IMR-90 (cell line): ENCODE results near the gene MAB21L4. TPM values are rescaled to one million over a fixed set of nuclear protein-coding genes. Genes with fewer than 3 reads are reported as not detected.

Experiments
- ATAC-seq: fragments of 200-7000 bp; cut with Tn5 transposase; 2 replicates; pipeline ENCODE4 v1.9.1; 2020; ENCODE audit warnings: low read depth, mild to moderate bottlenecking, moderate library complexity
- BruUV-seq: library from RNA; stranded (reverse); fragments of 400-500 nt; replicated peaks from 2 replicates; lab custom pipeline; 2021; lab: Mats Ljungman, UMichigan
- CTCF ChIA-PET: fragments of 300-600 bp; formaldehyde crosslinking; extraction: SDS; loops from one replicate; lab custom pipeline; 2021; ENCODE audit warnings: antibody characterized with exemption; lab: Yijun Ruan, JAX
- POLR2A ChIA-PET: fragments of 300-600 bp; sonication (Branson Sonifier 250); formaldehyde crosslinking; loops from one replicate; lab custom pipeline; 2022; ENCODE audit warnings: antibody characterized with exemption; ENCODE audit not compliant: unreplicated experiment; lab: Charles Lee
- DNase-seq: peaks from one replicate; pipeline ENCODE4 v3.0.0; 2013
- H2AFZ ChIP-seq: replicated peaks from 2 replicates; pipeline ENCODE3; 2013; ENCODE audit warnings: low read length, mild to moderate bottlenecking; ENCODE audit not compliant: poor library complexity
- H2AK5ac ChIP-seq: 2 replicates; pipeline ENCODE4 v1.6.1; 2013; ENCODE audit warnings: low read depth, low read length, inconsistent platforms
- H2AK9ac ChIP-seq: replicated peaks from 2 replicates; pipeline ENCODE3; 2013; ENCODE audit warnings: mild to moderate bottlenecking, low read depth, low read length, moderate library complexity; ENCODE audit not compliant: poor library complexity
- H2BK120ac ChIP-seq: 2 replicates; pipeline ENCODE4 v1.6.1; 2013; ENCODE audit warnings: low read depth, low read length, inconsistent platforms
- H2BK15ac ChIP-seq: 3 replicates; pipeline ENCODE4 v1.6.1; 2013; ENCODE audit warnings: low read depth, low read length, inconsistent platforms
- H2BK20ac ChIP-seq: 2 replicates; pipeline ENCODE4 v1.6.1; 2013; ENCODE audit warnings: low read depth, mild to moderate bottlenecking, inconsistent platforms, low read length, moderate library complexity
- H2BK5ac ChIP-seq: 2 replicates; pipeline ENCODE4 v1.6.1; 2013; ENCODE audit warnings: mild to moderate bottlenecking, low read depth, low read length, inconsistent platforms; ENCODE audit not compliant: poor library complexity, severe bottlenecking
- H3K14ac ChIP-seq: replicated peaks from 2 replicates; pipeline ENCODE4 v1.6.1; 2013; ENCODE audit warnings: low read depth, low read length, inconsistent platforms
- H3K18ac ChIP-seq: 2 replicates; pipeline ENCODE4 v1.6.1; 2013; ENCODE audit warnings: low read depth, low read length, control low read depth
- H3K23ac ChIP-seq: 2 replicates; pipeline ENCODE4 v1.6.1; 2013; ENCODE audit warnings: low read depth, low read length, inconsistent platforms
- H3K27ac ChIP-seq: 2 replicates; pipeline ENCODE4 v1.5.1; 2013; ENCODE audit warnings: mild to moderate bottlenecking, control low read depth, low read length; ENCODE audit not compliant: insufficient read depth
- H3K27me3 ChIP-seq: 2 replicates; pipeline ENCODE4 v1.6.1; 2013; ENCODE audit warnings: low read length; ENCODE audit not compliant: control insufficient read depth, insufficient read depth
- H3K36me3 ChIP-seq: 2 replicates; pipeline ENCODE4 v1.6.1; 2013; ENCODE audit warnings: low read length, mixed read lengths; ENCODE audit not compliant: control insufficient read depth, insufficient read depth
- H3K4ac ChIP-seq: 2 replicates; pipeline ENCODE4 v1.6.1; 2013; ENCODE audit warnings: low read depth, low read length, inconsistent platforms
- H3K4me1 ChIP-seq: 2 replicates; pipeline ENCODE4 v1.6.1; 2013; ENCODE audit warnings: low read length, mixed read lengths; ENCODE audit not compliant: control insufficient read depth, insufficient read depth
- H3K4me2 ChIP-seq: 2 replicates; pipeline ENCODE4 v1.6.1; 2013; ENCODE audit warnings: low read depth, mild to moderate bottlenecking, control low read depth, low read length, moderate library complexity
- H3K4me3 ChIP-seq: 2 replicates; pipeline ENCODE4 v1.5.1; 2013; ENCODE audit warnings: low read depth, mild to moderate bottlenecking, control low read depth, low read length, moderate library complexity; ENCODE audit not compliant: insufficient read depth
- H3K56ac ChIP-seq: 2 replicates; pipeline ENCODE4 v1.6.1; 2013; ENCODE audit warnings: low read length, inconsistent platforms; ENCODE audit not compliant: insufficient read depth; ENCODE audit errors: extremely low read depth
- H3K79me1 ChIP-seq, 2 experiments: 2 replicates each; pipeline ENCODE4 v1.6.1; 2013; ENCODE audit warnings: low read length in 2 of 2, inconsistent platforms in 1 of 2, low read depth in 1 of 2
- H3K9ac ChIP-seq: 2 replicates; pipeline ENCODE4 v1.6.1; 2013; ENCODE audit warnings: low read depth, low read length, control low read depth
- H3K9me1 ChIP-seq: 2 replicates; pipeline ENCODE4 v1.6.1; 2013; ENCODE audit warnings: low read length, inconsistent platforms; ENCODE audit not compliant: insufficient read depth
- H3K9me3 ChIP-seq: 2 replicates; pipeline ENCODE4 v1.6.1; 2013; ENCODE audit warnings: low read length; ENCODE audit not compliant: control insufficient read depth, insufficient read depth
- H4K20me1 ChIP-seq: 2 replicates; pipeline ENCODE4 v1.6.1; 2013; ENCODE audit warnings: low read length, inconsistent platforms; ENCODE audit not compliant: insufficient read depth
- H4K5ac ChIP-seq: 2 replicates; pipeline ENCODE4 v1.6.1; 2013; ENCODE audit warnings: mild to moderate bottlenecking, low read depth, low read length, control low read depth
- H4K8ac ChIP-seq, 2 experiments: 2 replicates each; pipeline ENCODE4 v1.6.1; 2013; ENCODE audit warnings: low read depth in 2 of 2, low read length in 2 of 2, control low read depth in 1 of 2, inconsistent platforms in 1 of 2
- H4K91ac ChIP-seq: 2 replicates; pipeline ENCODE4 v1.6.1; 2013; ENCODE audit warnings: low read depth, low read length, inconsistent platforms; ENCODE audit not compliant: insufficient read depth
- BHLHE40 ChIP-seq: fragments of 150-350 bp; IDR thresholded peaks from 2 replicates; pipeline ENCODE4 v1.6.1; 2016; ENCODE audit warnings: mild to moderate bottlenecking, low read depth, low read length
- CEBPB ChIP-seq: IDR thresholded peaks from 2 replicates; pipeline ENCODE4 v1.6.1; 2012; ENCODE audit warnings: low read depth, low read length, improper control_type of control experiment
- CHD1 ChIP-seq: IDR thresholded peaks from 2 replicates; pipeline ENCODE4 v1.6.1; 2012; ENCODE audit warnings: low read depth, low read length, improper control_type of control experiment
- CTCF ChIP-seq: conservative IDR thresholded peaks from 2 replicates; pipeline ENCODE4 v1.5.1; 2012; ENCODE audit warnings: mild to moderate bottlenecking, low read depth, low read length, improper control_type of control experiment
- FOS ChIP-seq: fragments of 150-350 bp; IDR thresholded peaks from 2 replicates; pipeline ENCODE4 v1.6.1; 2016; ENCODE audit warnings: low read depth, low read length
- MAFK ChIP-seq: IDR thresholded peaks from 2 replicates; pipeline ENCODE4 v1.6.1; 2012; ENCODE audit warnings: low read depth, low read length, improper control_type of control experiment
- MAZ ChIP-seq: IDR thresholded peaks from 2 replicates; pipeline ENCODE4 v1.6.1; 2012; ENCODE audit warnings: low read depth, mild to moderate bottlenecking, low read length, improper control_type of control experiment, moderate library complexity, borderline replicate concordance
- NFE2L2 ChIP-seq: fragments of 150-350 bp; IDR thresholded peaks from 2 replicates; pipeline ENCODE4 v1.6.1; 2016; ENCODE audit warnings: low read depth, mild to moderate bottlenecking, low read length
- POLR2A ChIP-seq: IDR thresholded peaks from 2 replicates; pipeline ENCODE4 v1.6.1; 2012; ENCODE audit warnings: mild to moderate bottlenecking, low read depth, low read length
- RAD21 ChIP-seq: IDR thresholded peaks from 2 replicates; pipeline ENCODE4 v1.6.1; 2012; ENCODE audit warnings: low read length, improper control_type of control experiment
- RCOR1 ChIP-seq: IDR thresholded peaks from 2 replicates; pipeline ENCODE4 v1.6.1; 2012; ENCODE audit warnings: mild to moderate bottlenecking, low read length, improper control_type of control experiment; ENCODE audit not compliant: insufficient replicate concordance
- RFX5 ChIP-seq: IDR thresholded peaks from 2 replicates; pipeline ENCODE4 v1.8.0; 2012; ENCODE audit warnings: low read depth, mild to moderate bottlenecking, low read length, moderate library complexity
- SMC3 ChIP-seq: fragments of 150-350 bp; IDR thresholded peaks from 2 replicates; pipeline ENCODE4 v1.6.1; 2016; ENCODE audit warnings: low read depth, mild to moderate bottlenecking, antibody characterized with exemption, low read length, moderate library complexity
- WGBS, 2 experiments: methylation state at CpG; one replicate each; pipeline versions ENCODE4 v1.1.5 to v1.1.7; 2013; ENCODE audit warnings: missing lambda C conversion rate in 2 of 2; ENCODE audit not compliant: insufficient read length in 1 of 2; ENCODE audit errors: extremely low coverage in 2 of 2; 5-methylcytosine and 5-hydroxymethylcytosine counted together
- dilution Hi-C: fragments of 300-500 bp; cut with HindIII; formaldehyde crosslinking; loops from one replicate; pipeline ENCODE4 v1.14.3; 2018; ENCODE audit warnings: low sequenced_read_pairs; ENCODE audit not compliant: unreplicated experiment
- in situ Hi-C: fragments of 300-500 bp; cut with MboI; formaldehyde crosslinking; loops from 3 replicates; pipeline ENCODE4 v1.14.3; 2019; ENCODE audit warnings: low sequenced_read_pairs, inconsistent platforms, mixed read lengths
- intact Hi-C: fragments of 100-400 bp; cut with micrococcal nuclease; formaldehyde crosslinking; loops from 2 replicates; pipeline ENCODE4 v1.10.0; 2022
- polyA plus RNA-seq, 3 experiments: library from polyadenylated mRNA; depleted of rRNA; stranded (reverse); fragments of >200 nt; gene quantifications; 2 replicates each; pipeline ENCODE4 v1.2.3, GENCODE V29; 2012; ENCODE audit warnings: low replicate concordance in 1 of 3
- total RNA-seq: library from RNA; depleted of rRNA; stranded (reverse); fragments of >200 nt; gene quantifications from 2 replicates; pipeline ENCODE4 v1.2.3, GENCODE V29; 2012
- TF ChIP-seq, protein P1 (sequence below): fragments of 150-350 bp; IDR thresholded peaks from 2 replicates; pipeline ENCODE4 v1.6.1; 2016; ENCODE audit warnings: low read depth, mild to moderate bottlenecking, low read length, moderate library complexity, borderline replicate concordance
- TF ChIP-seq, protein P2 (sequence below): fragments of 150-350 bp; IDR thresholded peaks from 2 replicates; pipeline ENCODE4 v1.6.1; 2017; ENCODE audit warnings: mild to moderate bottlenecking, antibody characterized with exemption, low read length, low read depth

The MAB21L4 gene
- total and polyA plus RNA-seq, 2 of the 4 experiments (the other 2 are of a cell fraction), result not detected

DNA sequence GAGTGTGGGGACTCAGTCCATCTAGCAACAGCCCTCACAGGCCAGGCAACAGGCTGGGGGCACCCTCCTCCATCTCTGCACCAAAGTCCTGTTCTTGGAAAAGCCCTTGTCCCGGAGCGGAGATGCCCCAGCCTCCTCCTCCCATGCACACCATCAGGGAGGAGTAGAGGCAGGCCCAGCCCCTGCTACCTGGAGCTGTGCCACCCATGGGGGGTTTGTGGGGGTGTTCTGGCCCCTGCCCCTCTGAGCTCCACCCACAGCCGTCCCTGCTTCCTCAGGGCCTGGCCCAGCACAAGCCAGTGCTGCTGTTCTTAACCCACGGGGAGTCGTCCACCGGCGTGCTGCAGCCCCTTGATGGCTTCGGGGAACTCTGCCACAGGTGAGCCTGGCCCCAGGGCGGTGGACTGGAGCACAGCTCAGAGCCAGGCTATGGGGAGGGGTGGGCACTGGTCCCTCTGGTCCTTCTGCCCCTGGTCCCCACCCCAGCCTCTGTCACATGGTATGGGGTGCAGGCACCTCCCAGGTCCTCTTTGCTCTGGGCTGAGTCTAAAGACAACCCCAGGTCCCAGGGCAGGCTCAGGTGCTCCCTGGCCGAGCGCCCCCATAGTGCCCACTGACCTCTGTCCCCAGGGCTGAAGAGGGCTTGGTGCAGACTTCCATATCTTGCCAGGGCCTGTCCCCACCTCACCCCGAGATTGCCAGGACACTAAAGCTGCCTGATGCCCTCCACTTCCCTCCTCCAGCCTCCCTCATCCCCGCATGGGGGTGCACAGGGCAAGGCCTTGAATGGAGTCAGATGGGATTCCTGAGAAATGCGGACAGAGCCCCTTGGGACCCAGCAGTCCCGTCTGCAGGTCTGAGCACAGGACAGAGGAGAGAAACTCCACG lies 24.6 kb downstream of the MAB21L4 start:
- in situ Hi-C loops (loop anchor here (25.0 kb wide), 1 partner anchor 791 kb away; no protein-coding TSS in a partner anchor), dilution Hi-C loops (no loop called here), intact Hi-C loops (no loop called here)
- no peak for ATAC-seq
- no peak overlapping the region for H3K4me2 ChIP-seq
- no peak for DNase-seq
- H3K9me3 ChIP-seq, result no peaks in the 10 kb centered on the region
- H3K4ac ChIP-seq, result no peak overlapping the region
- peaks cover 44% of the 10 kb centered on the region for H3K27me3 ChIP-seq
- no peak overlapping the region for H2AK9ac ChIP-seq
- no peaks in the 10 kb centered on the region for H4K20me1 ChIP-seq
- H3K79me1 ChIP-seq, result no peaks in the 10 kb centered on the region
- no peak overlapping the region for H4K5ac ChIP-seq
- H3K56ac ChIP-seq, result no peak overlapping the region
- no peak overlapping the region for H4K8ac ChIP-seq
- no TSS peak for BruUV-seq
- H3K36me3 ChIP-seq, result no peaks in the 10 kb centered on the region
- H2BK120ac ChIP-seq, result no peak overlapping the region
- no peak overlapping the region for H3K27ac ChIP-seq
- WGBS, 2 experiments, result 63% methylated on average over 3 of the region's 16 CpGs; no CpG with 5 or more reads in 1 of the 2 experiments
- no peak overlapping the region for H2AK5ac ChIP-seq
- ChIA-PET POLR2A (no interaction called here), CTCF (no interaction called here)
- no peak overlapping the region for H3K23ac ChIP-seq
- H2BK20ac ChIP-seq, result no peak overlapping the region
- no peak overlapping the region for H2BK5ac ChIP-seq
- H3K4me3 ChIP-seq, result no peak overlapping the region
- H2AFZ ChIP-seq, result no peak overlapping the region
- H3K9me1 ChIP-seq, result no peaks in the 10 kb centered on the region
- no peaks in the 10 kb centered on the region; the same call in 1 of the 2 replicates for H3K4me1 ChIP-seq
- H3K14ac ChIP-seq, result no peak overlapping the region
- no peak overlapping the region for H3K9ac ChIP-seq
- H3K18ac ChIP-seq, result no peak overlapping the region
- no peak overlapping the region for H2BK15ac ChIP-seq
- H4K91ac ChIP-seq, result no peak overlapping the region
- TF ChIP-seq POLR2A (no peak), CTCF (no peak), MAFK (no peak), FOS (no peak), RAD21 (no peak), RCOR1 (no peak), RFX5 (no peak), MAZ (no peak), BHLHE40 (no peak), CHD1 (no peak), NFE2L2 (no peak), SMC3 (no peak), CEBPB (no peak)
- TF ChIP-seq, protein P1, sequence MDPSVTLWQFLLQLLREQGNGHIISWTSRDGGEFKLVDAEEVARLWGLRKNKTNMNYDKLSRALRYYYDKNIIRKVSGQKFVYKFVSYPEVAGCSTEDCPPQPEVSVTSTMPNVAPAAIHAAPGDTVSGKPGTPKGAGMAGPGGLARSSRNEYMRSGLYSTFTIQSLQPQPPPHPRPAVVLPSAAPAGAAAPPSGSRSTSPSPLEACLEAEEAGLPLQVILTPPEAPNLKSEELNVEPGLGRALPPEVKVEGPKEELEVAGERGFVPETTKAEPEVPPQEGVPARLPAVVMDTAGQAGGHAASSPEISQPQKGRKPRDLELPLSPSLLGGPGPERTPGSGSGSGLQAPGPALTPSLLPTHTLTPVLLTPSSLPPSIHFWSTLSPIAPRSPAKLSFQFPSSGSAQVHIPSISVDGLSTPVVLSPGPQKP, result no peak
- TF ChIP-seq, protein P2, sequence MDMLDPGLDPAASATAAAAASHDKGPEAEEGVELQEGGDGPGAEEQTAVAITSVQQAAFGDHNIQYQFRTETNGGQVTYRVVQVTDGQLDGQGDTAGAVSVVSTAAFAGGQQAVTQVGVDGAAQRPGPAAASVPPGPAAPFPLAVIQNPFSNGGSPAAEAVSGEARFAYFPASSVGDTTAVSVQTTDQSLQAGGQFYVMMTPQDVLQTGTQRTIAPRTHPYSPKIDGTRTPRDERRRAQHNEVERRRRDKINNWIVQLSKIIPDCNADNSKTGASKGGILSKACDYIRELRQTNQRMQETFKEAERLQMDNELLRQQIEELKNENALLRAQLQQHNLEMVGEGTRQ, result no peak
